ENCODE results near the gene ASPA.
"Not testable (repeated sequence)": the region's sequence is repeated elsewhere in the genome, so short reads cannot be mapped to it uniquely, and the experiment has no call there.

The ASPA gene

GRCh38 chr17:3475812-3476610 lies at the start of gene ASPA:
TSS of gene ASPA (plus strand) at chr17:3475997. CDS start at chr17:3476160, 163 bp downstream.
- DNase-seq (ENCODE audit: low read depth) = no peak

DNA sequence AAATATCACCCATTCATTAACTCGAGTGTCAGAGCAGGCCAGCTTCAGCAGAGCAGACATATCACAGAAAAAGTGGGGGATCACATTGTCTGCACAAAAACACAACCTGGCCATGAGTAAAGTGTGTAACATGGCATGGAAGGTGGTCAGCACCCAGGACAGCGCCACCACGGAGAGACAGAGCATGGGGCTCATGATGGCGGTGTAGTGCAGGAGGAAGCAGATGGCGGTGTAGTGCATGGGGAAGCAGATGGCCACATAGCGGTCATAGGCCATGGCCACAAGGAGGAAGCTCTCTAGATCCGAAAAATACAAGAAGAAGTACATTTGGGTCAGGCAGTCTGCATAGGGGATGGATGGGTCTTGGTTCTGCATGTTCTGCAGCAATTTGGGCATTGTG lies 42.6 kb upstream of the ASPA start:
- not testable (repeated sequence) for DNase-seq (ENCODE audit: low read depth)

DNA sequence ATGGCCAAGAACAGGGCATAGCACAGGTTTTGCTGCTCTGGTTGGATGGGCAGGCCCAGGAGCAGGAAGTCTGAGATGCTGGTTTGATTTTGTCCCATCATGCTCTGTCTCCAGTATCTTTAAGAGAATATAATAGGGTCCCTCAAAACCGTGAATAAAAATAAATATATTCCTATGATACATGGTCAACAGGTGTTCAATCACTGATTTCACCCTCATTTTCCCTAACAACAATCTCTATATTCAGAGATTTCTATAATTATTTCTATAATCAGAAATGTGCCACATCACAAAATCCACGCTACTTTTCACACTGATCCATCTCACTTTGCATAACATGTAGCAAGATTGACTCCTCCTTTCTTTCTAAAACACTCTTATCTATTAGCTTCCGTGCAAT lies 42.1 kb upstream of the ASPA start, which contains the start of gene OR1E2:
OR1E2 (minus strand) TSS at position 101 of the 400 bp plus-strand sequence; CDS start at position 101, 0 bp downstream.
- DNase-seq (ENCODE audit: low read depth) = no peak

GRCh38 chr17:3438368-3438767 lies 37.4 kb upstream of the ASPA start:
- DNase-seq (ENCODE audit: low read depth) = no peak

GRCh38 chr17:3440451-3440850 lies 35.3 kb upstream of the ASPA start:
- no peak for DNase-seq (ENCODE audit: low read depth)

GRCh38 chr17:3447625-3448024 lies 28.2 kb upstream of the ASPA start:
- DNase-seq (ENCODE audit: low read depth) = no peak

DNA sequence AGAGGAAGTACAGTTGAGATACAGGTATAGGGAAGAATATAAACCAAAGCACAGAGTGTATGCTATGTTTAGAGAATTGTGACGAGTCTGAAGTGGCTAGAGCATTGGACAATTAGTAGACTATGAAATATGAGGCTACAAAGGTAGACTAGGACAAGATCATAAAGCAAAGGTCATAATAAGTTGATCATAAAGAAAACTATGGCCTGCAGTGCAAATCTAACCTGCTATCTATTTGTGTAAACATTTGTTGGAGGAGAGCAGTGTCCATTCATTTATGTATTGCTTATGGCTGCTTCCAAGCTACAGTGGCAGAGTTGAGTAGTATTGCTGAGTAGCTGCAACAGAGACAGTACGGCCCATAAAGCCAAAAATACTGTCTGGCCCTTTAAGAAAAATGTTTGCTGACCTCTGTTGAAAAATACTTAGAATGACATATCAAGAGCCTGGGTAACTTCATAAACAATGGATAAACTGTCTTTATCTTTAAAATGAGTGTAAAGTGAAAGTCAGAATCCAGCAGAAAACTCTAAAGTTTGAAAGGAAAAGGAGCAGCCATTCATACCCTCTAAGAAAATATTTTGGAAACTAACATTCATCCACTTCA lies 27.6 kb upstream of the ASPA start:
- no peak for DNase-seq (ENCODE audit: low read depth)

GRCh38 chr17:3466355-3466754 lies 9.4 kb upstream of the ASPA start:
- not testable (repeated sequence) for DNase-seq (ENCODE audit: low read depth)

DNA sequence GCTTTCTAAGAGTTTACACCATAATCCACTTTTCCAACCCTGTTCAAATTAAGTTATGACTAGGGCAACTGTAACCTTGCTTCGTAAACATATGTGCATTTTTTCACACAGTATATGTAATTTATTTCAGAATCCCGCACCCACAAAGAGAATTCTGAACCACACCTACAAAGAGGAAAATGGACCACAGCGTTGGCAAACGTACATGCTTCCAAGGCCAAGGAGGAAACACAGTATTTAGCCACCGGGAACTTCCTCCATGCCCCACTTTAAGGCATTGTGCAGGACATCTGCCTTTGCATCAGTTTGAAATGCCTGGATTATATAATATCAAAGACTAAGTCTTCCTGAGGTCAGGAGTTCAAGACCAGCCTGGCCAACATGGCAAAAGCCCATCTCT lies 6.3 kb upstream of the ASPA start:
- DNase-seq (ENCODE audit: low read depth) = no peak

DNA sequence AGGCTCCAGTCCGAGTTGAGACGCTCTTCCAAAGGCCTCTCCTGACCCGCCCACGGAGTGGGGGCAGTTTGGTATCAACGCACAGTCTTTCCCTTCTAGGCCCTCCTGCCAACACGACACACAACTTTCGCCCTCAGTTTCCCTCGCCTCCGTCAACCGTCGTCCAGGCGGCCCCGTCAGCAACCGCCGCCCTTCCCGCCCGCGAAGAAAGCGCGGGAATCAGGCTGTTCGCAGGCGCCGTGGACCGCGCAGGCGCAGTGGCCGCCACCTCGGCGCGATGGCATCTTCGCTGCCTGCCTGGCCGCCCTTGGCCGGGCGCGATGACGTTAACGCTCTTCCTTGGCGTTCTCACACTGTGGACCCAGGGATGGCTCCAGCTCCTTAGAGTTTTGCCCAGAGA lies 4.2 kb upstream of the ASPA start, which contains the start of gene SPATA22:
SPATA22 (minus strand) TSS at position 221 of the 400 bp plus-strand sequence. CDS start 2,494 bp downstream, outside the sequence.
- no peak for DNase-seq (ENCODE audit: low read depth)

- DNase-seq (ENCODE audit: low read depth) = no peak
Observed at GRCh38 chr17:3472137-3472536, 3.7 kb upstream of the ASPA start.

DNA sequence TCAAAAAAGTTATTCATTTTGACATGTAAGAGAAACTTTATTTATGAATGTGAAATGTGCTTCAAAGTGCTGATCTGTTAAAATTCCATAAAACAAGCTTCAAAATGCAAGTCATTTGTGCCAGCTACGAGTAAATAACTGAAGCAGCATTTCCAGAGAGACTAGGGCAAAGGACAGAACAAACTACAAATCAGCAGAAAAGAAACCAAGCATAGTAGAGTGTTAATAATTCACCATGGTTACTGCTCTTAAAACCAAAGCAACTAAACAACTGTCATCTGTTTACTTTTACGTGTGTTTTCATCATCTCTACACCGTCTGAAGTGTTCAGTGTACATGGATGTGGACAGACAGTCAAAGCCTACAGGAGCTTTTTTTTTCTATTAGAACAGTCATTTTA lies 1.6 kb upstream of the ASPA start:
- no peak for DNase-seq (ENCODE audit: low read depth)

DNA sequence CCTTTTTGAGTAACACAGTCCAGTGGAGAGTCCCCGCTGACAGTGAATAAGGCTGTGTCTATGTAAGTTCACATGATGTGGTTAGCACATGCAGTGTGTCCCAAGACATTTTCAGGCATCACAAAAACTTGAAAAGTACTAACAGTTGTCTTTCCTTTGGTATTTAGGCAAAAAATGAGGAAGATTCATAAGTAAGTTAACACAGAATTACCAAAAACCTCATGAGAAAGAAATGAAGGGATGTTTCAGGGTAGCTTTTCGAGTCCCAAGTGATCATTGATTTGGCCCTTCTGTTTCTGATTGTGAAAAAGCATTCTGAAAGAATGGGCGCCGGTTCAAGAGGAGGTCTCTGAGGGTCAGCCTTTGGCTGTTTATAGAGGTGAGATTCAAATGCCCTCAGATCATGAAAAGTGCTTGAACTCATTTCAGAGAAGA lies 529 bp upstream of the ASPA start:
- no peak for DNase-seq (ENCODE audit: low read depth)

GRCh38 chr17:3479988-3480387 lies 4.2 kb downstream of the ASPA start:
- no peak for DNase-seq (ENCODE audit: low read depth)

- no peak for DNase-seq (ENCODE audit: low read depth)
Observed at GRCh38 chr17:3482852-3483251, 7.1 kb downstream of the ASPA start.

- no peak for DNase-seq (ENCODE audit: low read depth)
Observed at GRCh38 chr17:3485481-3486068, 9.8 kb downstream of the ASPA start.

- DNase-seq (ENCODE audit: low read depth) = no peak
Observed at GRCh38 chr17:3497101-3497500, 21.3 kb downstream of the ASPA start.

DNA sequence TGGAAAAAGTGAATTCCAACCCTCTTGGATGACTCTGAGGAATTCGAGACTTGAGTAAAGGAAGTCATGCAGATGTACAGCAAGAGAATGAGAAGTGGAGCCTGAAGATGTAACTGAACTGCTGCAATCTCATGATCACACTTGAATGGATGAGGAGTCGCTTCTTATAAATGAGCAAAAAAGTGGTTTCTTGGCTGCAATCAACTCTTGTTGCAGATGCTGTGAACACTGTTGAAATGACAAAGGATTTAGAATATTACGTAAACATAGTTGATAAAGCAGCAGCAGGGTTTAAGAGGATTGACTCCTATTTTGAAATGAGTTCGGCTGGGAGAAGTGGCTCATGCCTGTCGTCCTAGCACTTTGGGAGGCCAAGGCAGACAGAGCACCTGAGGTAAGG lies 25.5 kb downstream of the ASPA start:
- DNase-seq (ENCODE audit: low read depth) = no peak

DNA sequence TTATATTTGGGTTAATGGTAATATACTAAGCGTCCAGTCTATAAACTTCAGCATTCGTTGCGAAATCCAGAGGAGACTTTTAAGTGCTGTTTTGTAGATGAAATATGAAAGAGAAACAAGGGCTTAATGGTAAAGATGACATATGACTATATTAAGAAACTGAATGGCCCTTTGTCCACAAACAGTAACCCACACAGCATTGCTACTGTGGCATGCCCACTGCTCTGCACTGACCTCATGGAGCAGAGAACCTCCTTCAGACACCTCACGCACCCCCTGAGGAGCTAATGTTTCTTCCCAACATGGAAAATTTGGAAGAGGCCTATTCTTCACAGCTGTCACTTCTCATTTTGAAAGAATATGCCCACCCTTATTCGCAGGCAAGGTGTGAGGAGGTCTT lies 26.7 kb downstream of the ASPA start:
- no peak for DNase-seq (ENCODE audit: low read depth)

DNA sequence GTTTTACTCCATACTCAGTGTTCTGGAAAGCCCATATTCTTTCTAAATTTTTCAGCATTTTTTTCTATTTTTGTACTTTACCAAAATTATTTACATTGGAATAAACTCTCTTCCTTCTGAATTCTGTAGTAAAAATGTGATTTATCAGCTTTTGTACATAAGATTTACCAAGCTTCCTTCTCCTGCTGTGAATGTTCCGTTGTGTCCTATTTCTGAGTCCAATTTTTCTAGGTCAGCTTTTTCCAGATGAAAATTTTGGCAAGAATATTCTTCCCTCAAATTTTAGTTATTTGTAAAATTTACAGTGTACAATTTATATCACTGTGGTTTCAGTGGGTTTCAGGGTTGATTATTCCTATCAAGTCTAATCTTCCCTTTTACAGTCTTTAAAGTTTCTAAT lies 27.5 kb downstream of the ASPA start:
- no peak for DNase-seq (ENCODE audit: low read depth)

DNA sequence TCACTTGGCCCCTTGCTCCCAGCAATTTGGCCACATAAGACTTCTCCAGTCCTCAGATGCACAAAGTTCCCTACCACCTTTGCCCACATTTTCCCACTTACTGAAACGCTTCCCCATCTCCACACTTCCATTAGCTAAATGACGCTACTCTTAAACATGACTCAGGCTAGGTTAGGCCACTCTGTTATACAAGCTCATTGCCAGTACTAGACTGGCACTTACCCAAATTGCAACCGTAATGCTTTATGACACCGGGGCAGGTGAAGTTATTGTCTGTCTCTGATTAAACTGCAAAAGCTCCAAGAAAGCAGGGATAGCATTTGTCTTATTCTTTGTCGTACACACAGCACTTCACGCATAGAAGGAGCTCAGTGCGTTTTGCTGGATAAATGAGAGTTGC lies 29.2 kb downstream of the ASPA start:
- DNase-seq (ENCODE audit: low read depth) = no peak

DNA sequence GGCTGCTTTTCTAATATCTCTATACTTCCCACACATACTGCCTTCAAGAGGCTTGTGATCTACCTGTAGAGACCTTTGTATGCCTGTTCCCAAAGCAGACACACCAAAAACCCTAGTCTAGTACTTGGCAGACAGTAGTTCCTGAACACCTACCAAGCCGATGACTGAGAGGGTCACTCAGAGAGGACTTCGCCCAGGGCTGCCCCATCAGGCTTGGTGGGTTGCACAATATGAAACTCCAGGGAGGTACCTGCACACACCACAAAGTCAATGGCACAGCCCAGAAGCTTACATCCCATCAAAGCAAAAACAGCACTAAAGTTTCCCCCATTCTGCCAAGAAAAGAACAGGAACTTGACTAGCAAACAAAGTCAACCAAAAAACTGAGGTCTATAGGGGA lies 30.3 kb downstream of the ASPA start:
- no peak for DNase-seq (ENCODE audit: low read depth)

- DNase-seq (ENCODE audit: low read depth) = no peak
Observed at GRCh38 chr17:3507071-3507470, 31.3 kb downstream of the ASPA start.
